Stomach (tissue), 9 donors: ENCODE results near the gene KISS1R. TPM values are rescaled to one million over a fixed set of nuclear protein-coding genes. Genes with fewer than 3 reads are reported as not detected.

ENCODE experiments used
- DNase-seq, 2 donors: peaks; one replicate each; pipeline versions ENCODE4 v3.0.0 to v3.0.0-alpha.2; 2013 to 2019
- H3K27ac ChIP-seq, 5 donors: fragments of 200-600 bp in 4 of 5; sonication (generic) in 4 of 5; one replicate each; pipeline ENCODE4 v1.5.1; 2013 to 2019; ENCODE audit warnings: mild to moderate bottlenecking in 1 of 5, moderate library complexity in 1 of 5
- H3K27me3 ChIP-seq, 3 donors: fragments of 200-600 bp; sonication (generic); one replicate each; pipeline ENCODE4 v1.5.1; 2017 to 2019; ENCODE audit warnings: mixed run types in 1 of 3
- H3K36me3 ChIP-seq, 4 donors: fragments of 200-600 bp; sonication (generic); 1 replicate in 3 of 4; 2 replicates in 1 of 4; pipeline ENCODE4 v1.5.1; 2016 to 2019
- H3K4me1 ChIP-seq, 4 donors: fragments of 200-600 bp; sonication (generic); one replicate each; pipeline ENCODE4 v1.5.1; 2016 to 2019
- H3K4me3 ChIP-seq, 4 donors: fragments of 200-600 bp; sonication (generic) in 3 of 4; one replicate each; pipeline ENCODE4 v1.5.1; 2016 to 2019; ENCODE audit warnings: mild to moderate bottlenecking in 1 of 4
- H3K9me3 ChIP-seq, 4 donors: fragments of 200-600 bp; sonication (generic); one replicate each; pipeline ENCODE4 v1.5.1; 2016 to 2019
- EP300 ChIP-seq: sonication (generic); formaldehyde crosslinking; IDR thresholded peaks from one replicate; pipeline ENCODE4 v1.6.1; 2017; ENCODE audit warnings: antibody characterized with exemption
- POLR2A ChIP-seq, 4 donors: fragments of 450-650 bp; IDR thresholded peaks; one replicate each; pipeline ENCODE4 v1.6.1; 2016; ENCODE audit warnings: antibody characterized with exemption in 4 of 4, control low read depth in 2 of 4, mild to moderate bottlenecking in 1 of 4, moderate library complexity in 1 of 4
- POLR2AphosphoS5 ChIP-seq, 3 donors: sonication (generic); formaldehyde crosslinking; IDR thresholded peaks; one replicate each; pipeline ENCODE4 v1.6.1; 2016; ENCODE audit warnings: antibody characterized with exemption in 3 of 3
- WGBS, 5 donors: extraction: QIAGEN DNeasy Blood & Tissue Kit in 3 of 5; methylation state at CpG; one replicate each; pipeline versions ENCODE4 v1.1.5 to v1.1.7; 2013 to 2018; 5-methylcytosine and 5-hydroxymethylcytosine counted together
- intact Hi-C: fragments of 100-400 bp; cut with DNase I; formaldehyde crosslinking; loops from one replicate; pipeline ENCODE4 v1.15.1; 2023; ENCODE audit warnings: low total_unique reads
- polyA plus RNA-seq, 3 donors: library from polyadenylated mRNA; stranded (reverse); fragments of 200-250 nt; gene quantifications; one replicate each; pipeline ENCODE4 v1.2.3, GENCODE V29; 2013
- total RNA-seq, 5 donors: library from RNA; depleted of rRNA; stranded (reverse); fragments of >200 nt; gene quantifications; one replicate each; pipeline versions ENCODE4 v1.1.0 to v1.2.3, GENCODE V29; 2014 to 2016
- TF ChIP-seq, protein P1 (sequence below), 7 experiments: fragments of 450-650 bp in 4 of 7; fragments of 200-600 bp in 3 of 7; sonication (generic) in 3 of 7; IDR thresholded peaks; one replicate each; pipeline ENCODE4 v1.5.1; 2016 to 2019; ENCODE audit warnings: antibody characterized with exemption in 7 of 7, control low read depth in 2 of 7, mild to moderate bottlenecking in 1 of 7
- donor health status: healthy with polysubstance abuse.
- donor health status: Bipolar disorder and iron deficiency.
- donor health status: healthy.

Gene KISS1R
- total and polyA plus RNA-seq, 8 donors: not detected

DNA sequence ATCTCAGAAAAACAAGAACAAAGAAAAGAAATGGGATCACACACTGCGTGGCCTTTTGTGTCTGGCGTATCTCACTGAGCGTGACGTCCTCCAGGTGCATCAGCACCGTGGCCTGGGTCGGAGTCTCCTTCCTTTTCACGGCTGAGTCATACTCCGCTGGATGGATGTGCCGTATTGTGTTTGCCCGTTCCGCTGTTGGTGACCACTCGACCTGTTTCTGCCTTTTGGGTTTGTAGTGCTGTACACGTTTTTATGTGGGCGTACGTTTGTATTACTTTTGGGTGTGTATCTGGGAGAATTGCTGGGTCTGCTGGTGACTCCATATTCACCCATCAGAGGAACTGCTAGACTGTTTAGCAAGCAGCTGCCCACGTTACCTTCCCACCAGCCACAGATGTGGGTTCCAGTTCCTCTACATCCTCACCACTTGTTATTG, 20.1 kb downstream of the KISS1R start:
- intact Hi-C loops: no loop called here
- Histone ChIP-seq H3K27me3 (peaks cover 0 to 4% (median 3%) of the 10 kb centered on the region in 3 donors), H3K27ac (no peak overlapping the region), H3K36me3 (no peaks in the 10 kb centered on the region), H3K9me3 (no peaks in the 10 kb centered on the region), H3K4me1 (peaks cover 50 to 70% (median 63%) of the 10 kb centered on the region in 4 donors), H3K4me3 (no peak overlapping the region)
- TF ChIP-seq POLR2A (IDR thresholded peaks at IDR 0.05) (no peak), POLR2AphosphoS5 (IDR thresholded peaks at IDR 0.05) (no peak), EP300 (no peak)
- TF ChIP-seq, protein P1, sequence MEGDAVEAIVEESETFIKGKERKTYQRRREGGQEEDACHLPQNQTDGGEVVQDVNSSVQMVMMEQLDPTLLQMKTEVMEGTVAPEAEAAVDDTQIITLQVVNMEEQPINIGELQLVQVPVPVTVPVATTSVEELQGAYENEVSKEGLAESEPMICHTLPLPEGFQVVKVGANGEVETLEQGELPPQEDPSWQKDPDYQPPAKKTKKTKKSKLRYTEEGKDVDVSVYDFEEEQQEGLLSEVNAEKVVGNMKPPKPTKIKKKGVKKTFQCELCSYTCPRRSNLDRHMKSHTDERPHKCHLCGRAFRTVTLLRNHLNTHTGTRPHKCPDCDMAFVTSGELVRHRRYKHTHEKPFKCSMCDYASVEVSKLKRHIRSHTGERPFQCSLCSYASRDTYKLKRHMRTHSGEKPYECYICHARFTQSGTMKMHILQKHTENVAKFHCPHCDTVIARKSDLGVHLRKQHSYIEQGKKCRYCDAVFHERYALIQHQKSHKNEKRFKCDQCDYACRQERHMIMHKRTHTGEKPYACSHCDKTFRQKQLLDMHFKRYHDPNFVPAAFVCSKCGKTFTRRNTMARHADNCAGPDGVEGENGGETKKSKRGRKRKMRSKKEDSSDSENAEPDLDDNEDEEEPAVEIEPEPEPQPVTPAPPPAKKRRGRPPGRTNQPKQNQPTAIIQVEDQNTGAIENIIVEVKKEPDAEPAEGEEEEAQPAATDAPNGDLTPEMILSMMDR (IDR thresholded peaks at IDR 0.05): no peak
- peak in 1 of 2 donors; percentile 37 for DNase-seq
- WGBS, 5 donors: 82 to 90% (median 83%) methylated on average over 15 to 16 of the region's 16 CpGs

DNA sequence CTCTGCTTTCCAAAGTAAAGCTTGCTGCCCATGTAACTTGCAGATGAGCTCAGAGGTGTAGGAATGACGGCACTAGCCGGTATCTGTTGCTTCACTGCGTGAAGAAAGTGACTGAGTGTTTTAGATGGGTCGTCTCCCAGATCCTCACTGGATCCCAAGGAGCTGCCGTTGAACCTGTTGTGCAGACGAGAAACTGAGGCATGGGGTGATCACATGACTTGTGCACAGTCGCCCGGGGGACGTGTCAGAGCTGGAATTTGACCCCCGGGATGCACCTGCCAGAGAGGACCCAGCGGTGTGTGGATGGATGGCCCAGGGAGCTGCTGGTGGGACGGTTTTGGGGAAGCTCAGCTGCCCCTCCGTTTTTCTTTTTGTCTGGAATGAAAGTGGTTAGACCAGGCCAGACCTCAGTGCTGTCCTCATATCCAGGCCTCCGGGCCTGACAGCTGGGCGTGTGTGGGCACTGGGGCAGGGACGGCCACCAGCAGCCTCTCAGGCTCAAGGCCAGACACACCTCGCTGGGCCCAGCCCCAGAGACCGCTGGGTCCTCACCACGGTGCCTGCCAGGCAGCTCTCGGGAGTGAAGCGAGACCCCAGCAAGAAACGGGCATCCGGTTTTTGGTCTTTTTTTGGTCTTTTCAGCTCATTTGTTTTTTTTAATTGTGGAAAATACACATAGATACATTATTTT, 21.2 kb downstream of the KISS1R start:
- peaks cover 0 to 1% (median 0%) of the 10 kb centered on the region in 4 donors for H3K36me3 ChIP-seq
- no peak for TF ChIP-seq EP300
- TF ChIP-seq POLR2A (IDR thresholded peaks at IDR 0.05): no peak
- TF ChIP-seq, protein P1 (IDR thresholded peaks at IDR 0.05): no peak
- no peak for TF ChIP-seq POLR2AphosphoS5 (IDR thresholded peaks at IDR 0.05)
- 84 to 89% (median 86%) methylated on average over 23 of the region's 23 CpGs for WGBS, 5 donors

DNA sequence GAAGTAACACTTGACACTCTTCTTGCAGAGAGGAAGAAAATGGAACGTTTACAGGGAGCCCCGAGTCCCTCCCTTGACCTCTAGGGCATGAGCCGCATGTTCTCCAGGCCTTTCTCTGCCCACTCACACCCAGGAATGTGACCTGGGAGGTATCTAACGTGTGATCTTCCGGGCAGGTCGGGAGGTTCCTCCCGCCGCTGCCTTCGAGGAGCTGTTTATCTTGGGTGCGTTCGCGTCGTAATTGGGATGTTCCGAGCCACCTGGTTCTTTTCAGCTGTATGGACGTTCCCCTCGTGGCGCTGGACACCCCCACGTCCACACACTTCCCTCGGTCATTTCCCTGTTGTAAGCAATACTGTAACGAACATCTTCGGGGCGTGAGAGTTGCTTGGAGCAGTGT, 22.3 kb downstream of the KISS1R start:
- H3K9me3 ChIP-seq: no peaks in the 10 kb centered on the region
- H3K27ac ChIP-seq: no peak overlapping the region
- no peak overlapping the region for H3K4me3 ChIP-seq
- 89 to 93% (median 91%) methylated on average over 21 to 22 of the region's 22 CpGs for WGBS, 5 donors
- peaks cover 0 to 3% (median 0%) of the 10 kb centered on the region in 3 donors for H3K27me3 ChIP-seq
- peaks cover 34 to 60% (median 51%) of the 10 kb centered on the region in 4 donors for H3K4me1 ChIP-seq
- intact Hi-C loops: no loop called here
- DNase-seq: no peak
- H3K36me3 ChIP-seq: peaks cover 0 to 5% (median 0%) of the 10 kb centered on the region in 4 donors
- no peak for TF ChIP-seq POLR2A (IDR thresholded peaks at IDR 0.05)
- TF ChIP-seq EP300: no peak

More for the DNA sequence above, 21.2 kb downstream of the KISS1R start:
- no peak for DNase-seq
- intact Hi-C loops: no loop called here
- no peak overlapping the region for H3K27ac ChIP-seq
- H3K4me1 ChIP-seq: peaks cover 40 to 63% (median 56%) of the 10 kb centered on the region in 4 donors
- no peaks in the 10 kb centered on the region for H3K9me3 ChIP-seq
- no peak overlapping the region for H3K4me3 ChIP-seq
- H3K27me3 ChIP-seq: peaks cover 0 to 3% (median 0%) of the 10 kb centered on the region in 3 donors

DNA sequence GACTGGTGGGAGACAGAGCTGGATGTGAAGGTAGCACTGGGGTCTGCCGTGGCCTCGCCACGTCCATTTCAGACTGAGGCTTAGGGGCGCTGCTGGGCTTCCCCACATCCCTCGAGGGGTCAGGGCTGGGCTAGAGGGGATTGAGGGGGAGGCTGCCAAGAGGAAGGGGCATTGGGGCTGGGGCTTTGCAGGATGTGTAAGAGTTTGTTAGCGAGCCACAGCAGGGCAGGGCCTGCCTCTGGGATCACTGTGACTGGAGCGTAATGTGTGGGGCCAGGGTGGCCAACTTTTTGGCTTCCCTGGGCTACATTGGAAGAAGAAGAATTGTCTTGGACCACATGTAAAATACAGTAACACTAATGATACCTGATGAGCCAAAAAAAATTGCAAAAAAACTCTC, 22.8 kb downstream of the KISS1R start:
- DNase-seq: no peak
- Histone ChIP-seq H3K27ac (peak overlapping the region; percentile 85 to 90 (median 89)), H3K9me3 (no peaks in the 10 kb centered on the region), H3K4me3 (no peak overlapping the region), H3K27me3 (peaks cover 0 to 5% (median 0%) of the 10 kb centered on the region in 3 donors), H3K36me3 (peaks cover 0 to 5% (median 0%) of the 10 kb centered on the region in 4 donors), H3K4me1 (peaks cover 31 to 60% (median 51%) of the 10 kb centered on the region in 4 donors)
- intact Hi-C loops: no loop called here
- WGBS, 5 donors: 90 to 95% (median 94%) methylated on average over 7 of the region's 7 CpGs
- TF ChIP-seq, protein P1 (IDR thresholded peaks at IDR 0.05): no peak
- no peak for TF ChIP-seq POLR2AphosphoS5 (IDR thresholded peaks at IDR 0.05)
- no peak for TF ChIP-seq EP300
